Ascending aorta (tissue), 2 donors: ENCODE results near the gene TMEM247. TPM values are rescaled to one million over a fixed set of nuclear protein-coding genes. Genes with fewer than 3 reads are reported as not detected.
A peak's percentile ranks its signal among the peaks of the same experiment; 100 is the strongest.

Experiments used
- DNase-seq, 2 donors: peaks; one replicate each; pipeline ENCODE4 v3.0.0-alpha.2; 2019; ENCODE audit warnings: low spot score in 2 of 2
- H3K27ac ChIP-seq, 2 donors: fragments of 200-600 bp; sonication (generic); one replicate each; pipeline ENCODE4 v1.5.1; 2016 to 2017; ENCODE audit warnings: mild to moderate bottlenecking in 1 of 2
- H3K27me3 ChIP-seq: fragments of 200-600 bp; sonication (generic); one replicate; pipeline ENCODE4 v1.5.1; 2017
- H3K36me3 ChIP-seq, 2 donors: fragments of 200-600 bp; sonication (generic); one replicate each; pipeline ENCODE4 v1.5.1; 2016
- H3K4me1 ChIP-seq, 2 donors: fragments of 200-600 bp; sonication (generic); one replicate each; pipeline ENCODE4 v1.5.1; 2016 to 2017; ENCODE audit warnings: mild to moderate bottlenecking in 1 of 2
- H3K4me3 ChIP-seq, 2 donors: fragments of 200-600 bp; sonication (generic); one replicate each; pipeline ENCODE4 v1.5.1; 2016 to 2017; ENCODE audit warnings: mild to moderate bottlenecking in 1 of 2
- H3K9me3 ChIP-seq, 2 donors: fragments of 200-600 bp; sonication (generic); one replicate each; pipeline ENCODE4 v1.5.1; 2016
- intact Hi-C: fragments of 100-400 bp; cut with DNase I; formaldehyde crosslinking; loops from one replicate; pipeline ENCODE4 v1.15.1; 2023
- total RNA-seq: library from RNA; depleted of rRNA; stranded (reverse); fragments of >200 nt; gene quantifications from one replicate; pipeline ENCODE4 v1.1.0, GENCODE V29; 2016
- TF ChIP-seq, protein P1 (sequence below), 3 experiments: fragments of 200-600 bp in 2 of 3; fragments of 450-650 bp in 1 of 3; sonication (generic) in 2 of 3; IDR thresholded peaks; one replicate each; pipeline ENCODE4 v1.5.1; 2016 to 2019; ENCODE audit warnings: antibody characterized with exemption in 3 of 3, mild to moderate bottlenecking in 1 of 3, moderate library complexity in 1 of 3

TMEM247 gene
- total RNA-seq = not detected

DNA sequence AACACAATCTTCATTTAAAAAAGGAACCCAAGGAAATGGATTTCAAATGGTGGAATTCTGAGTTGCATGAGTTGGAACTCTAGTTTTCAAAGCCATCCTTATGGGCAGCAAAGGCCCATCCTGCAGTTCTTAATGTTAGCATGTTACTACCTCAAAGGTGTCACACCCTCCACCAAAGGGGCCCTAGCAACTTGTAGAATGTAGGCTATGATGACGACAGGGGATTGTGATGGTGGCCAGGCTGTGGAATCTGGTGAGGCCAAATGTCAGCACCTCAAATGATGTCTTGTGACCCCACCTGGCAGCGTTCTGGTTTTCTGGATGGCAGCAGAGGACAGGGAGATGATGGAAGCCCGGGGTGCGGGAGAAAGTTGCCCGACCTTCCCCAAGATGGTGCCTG is at the start of gene TMEM247:
Gene TMEM247, plus strand, starts transcription at position 301 of the 400 bp plus-strand sequence.
- Histone ChIP-seq H3K9me3 (no peaks in the 10 kb centered on the region), H3K4me3 (no peak within 1 kb of the TSS), H3K27ac (no peak within 1 kb of the TSS), H3K4me1 (no peaks in the 10 kb centered on the region), H3K36me3 (no peaks in the 10 kb centered on the region), H3K27me3 (no peaks in the 10 kb centered on the region)
- peak in 1 of 2 donors; percentile 54 for DNase-seq
- intact Hi-C loops = no loop called here
- TF ChIP-seq, protein P1, sequence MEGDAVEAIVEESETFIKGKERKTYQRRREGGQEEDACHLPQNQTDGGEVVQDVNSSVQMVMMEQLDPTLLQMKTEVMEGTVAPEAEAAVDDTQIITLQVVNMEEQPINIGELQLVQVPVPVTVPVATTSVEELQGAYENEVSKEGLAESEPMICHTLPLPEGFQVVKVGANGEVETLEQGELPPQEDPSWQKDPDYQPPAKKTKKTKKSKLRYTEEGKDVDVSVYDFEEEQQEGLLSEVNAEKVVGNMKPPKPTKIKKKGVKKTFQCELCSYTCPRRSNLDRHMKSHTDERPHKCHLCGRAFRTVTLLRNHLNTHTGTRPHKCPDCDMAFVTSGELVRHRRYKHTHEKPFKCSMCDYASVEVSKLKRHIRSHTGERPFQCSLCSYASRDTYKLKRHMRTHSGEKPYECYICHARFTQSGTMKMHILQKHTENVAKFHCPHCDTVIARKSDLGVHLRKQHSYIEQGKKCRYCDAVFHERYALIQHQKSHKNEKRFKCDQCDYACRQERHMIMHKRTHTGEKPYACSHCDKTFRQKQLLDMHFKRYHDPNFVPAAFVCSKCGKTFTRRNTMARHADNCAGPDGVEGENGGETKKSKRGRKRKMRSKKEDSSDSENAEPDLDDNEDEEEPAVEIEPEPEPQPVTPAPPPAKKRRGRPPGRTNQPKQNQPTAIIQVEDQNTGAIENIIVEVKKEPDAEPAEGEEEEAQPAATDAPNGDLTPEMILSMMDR (IDR thresholded peaks at IDR 0.05) = no peak

DNA sequence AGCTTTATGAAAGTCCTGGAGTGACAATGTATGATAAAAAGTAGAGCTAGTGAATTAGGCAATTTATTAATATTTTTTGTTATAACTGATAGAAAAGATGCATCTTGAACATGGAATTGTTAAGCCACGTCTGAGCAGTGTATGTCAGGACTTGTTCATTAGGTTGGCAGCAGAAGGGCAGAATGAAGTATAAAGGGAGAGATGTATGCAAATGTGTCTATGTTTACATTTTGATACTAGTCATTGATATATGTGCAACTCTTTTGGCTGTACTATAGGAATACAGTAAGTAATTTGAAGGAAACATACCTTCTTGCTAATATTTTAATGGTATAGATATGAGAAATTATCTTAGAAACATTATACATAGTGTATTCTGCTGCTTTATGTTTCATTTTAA is 49.0 kb upstream of the TMEM247 start:
- intact Hi-C loops = no loop called here
- no peak overlapping the region for H3K4me3 ChIP-seq
- TF ChIP-seq, protein P1 (IDR thresholded peaks at IDR 0.05) = no peak
- no peaks in the 10 kb centered on the region for H3K27me3 ChIP-seq
- DNase-seq = no peak
- H3K4me1 ChIP-seq = no peaks in the 10 kb centered on the region
- no peak overlapping the region for H3K27ac ChIP-seq
- no peaks in the 10 kb centered on the region for H3K9me3 ChIP-seq
- no peaks in the 10 kb centered on the region for H3K36me3 ChIP-seq

DNA sequence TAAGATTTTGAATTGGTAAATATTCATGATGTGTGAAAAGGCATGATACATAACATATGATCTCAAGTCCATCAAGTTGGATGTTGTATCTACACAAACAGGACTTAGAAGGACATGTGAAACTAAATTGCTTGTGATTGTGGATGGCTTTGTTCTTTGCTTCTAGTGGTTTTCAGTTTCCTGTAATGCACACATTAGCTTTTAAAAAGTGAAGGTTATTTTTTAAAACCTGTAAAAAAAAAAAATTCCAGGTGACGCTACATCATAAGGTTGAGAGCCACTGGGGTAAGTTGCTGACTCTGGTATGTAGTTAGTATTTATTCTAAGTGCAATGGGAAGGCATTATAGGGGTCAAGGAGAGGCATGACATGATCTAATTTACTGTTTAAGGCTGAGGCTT is 48.4 kb upstream of the TMEM247 start:
- H3K4me3 ChIP-seq = no peak overlapping the region
- H3K9me3 ChIP-seq = no peaks in the 10 kb centered on the region
- no peaks in the 10 kb centered on the region for H3K36me3 ChIP-seq
- H3K27ac ChIP-seq = no peak overlapping the region
- H3K27me3 ChIP-seq = no peaks in the 10 kb centered on the region
- intact Hi-C loops = no loop called here
- H3K4me1 ChIP-seq = no peaks in the 10 kb centered on the region
- no peak for DNase-seq
- TF ChIP-seq, protein P1 (IDR thresholded peaks at IDR 0.05) = no peak

DNA sequence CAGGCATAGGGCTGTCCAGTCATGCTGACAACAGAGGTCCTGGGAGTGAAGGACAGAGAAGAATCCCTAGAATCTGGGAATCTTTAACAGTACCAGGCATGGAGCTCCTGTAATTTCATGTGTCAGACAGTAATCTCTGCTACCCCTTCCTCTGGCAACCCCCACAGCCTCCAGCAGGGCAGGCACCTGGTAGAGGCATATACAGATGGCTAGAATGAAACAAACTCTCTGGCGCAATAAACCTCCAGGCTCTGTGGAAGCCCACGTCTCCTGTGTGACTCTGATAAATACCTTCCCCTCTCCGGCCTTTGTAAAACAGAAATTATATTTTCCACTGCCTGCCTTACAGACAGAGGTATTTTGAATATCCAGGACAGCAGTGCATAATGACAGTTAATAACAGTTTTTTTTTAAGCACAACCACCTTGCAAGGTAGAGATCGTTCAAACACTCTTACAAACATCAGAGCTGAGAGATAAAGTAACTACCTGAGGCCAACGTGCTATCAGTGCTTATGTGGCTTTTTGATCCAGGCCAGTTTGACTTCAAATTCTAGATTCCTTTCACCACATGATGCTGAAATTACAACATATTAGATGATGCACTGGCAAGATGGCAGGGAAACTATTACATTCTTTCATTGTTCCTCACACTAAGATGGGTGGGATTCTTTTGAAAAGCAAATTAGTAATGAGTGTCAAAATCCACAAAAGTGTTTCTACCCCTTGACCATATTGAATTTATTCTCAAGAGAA is 47.7 kb upstream of the TMEM247 start:
- Histone ChIP-seq H3K9me3 (no peaks in the 10 kb centered on the region), H3K27ac (no peak overlapping the region), H3K36me3 (no peaks in the 10 kb centered on the region), H3K4me1 (no peaks in the 10 kb centered on the region), H3K27me3 (no peaks in the 10 kb centered on the region), H3K4me3 (no peak overlapping the region)
- DNase-seq = no peak
- intact Hi-C loops = no loop called here
- TF ChIP-seq, protein P1 (IDR thresholded peaks at IDR 0.05) = no peak

DNA sequence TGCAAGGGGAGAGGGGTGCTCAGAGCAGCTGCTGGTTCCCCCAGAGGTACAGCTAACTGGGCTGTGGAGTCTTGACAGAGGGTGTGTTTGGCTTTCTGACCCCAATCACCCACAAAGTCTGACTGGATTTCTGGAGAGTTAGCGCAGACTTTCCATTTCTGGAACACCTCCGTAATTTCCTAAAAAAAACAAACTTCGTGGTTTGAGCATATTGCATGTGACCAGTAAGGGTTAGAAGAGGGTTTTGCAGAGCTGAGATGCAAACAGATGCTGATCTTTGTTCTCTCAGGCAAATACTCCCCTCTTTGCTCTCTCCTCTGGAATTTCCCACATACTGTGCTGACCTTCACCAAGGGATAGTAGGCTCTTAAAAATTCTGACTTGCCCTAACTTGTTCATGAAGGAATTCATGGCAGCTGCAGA is 44.5 kb upstream of the TMEM247 start:
- TF ChIP-seq, protein P1 (IDR thresholded peaks at IDR 0.05) = no peak
- intact Hi-C loops = no loop called here
- DNase-seq = no peak

More for the DNA sequence above, 44.5 kb upstream of the TMEM247 start:
- no peaks in the 10 kb centered on the region for H3K9me3 ChIP-seq
- no peaks in the 10 kb centered on the region for H3K36me3 ChIP-seq
- no peaks in the 10 kb centered on the region for H3K4me1 ChIP-seq
- no peak overlapping the region for H3K4me3 ChIP-seq
- H3K27me3 ChIP-seq = no peaks in the 10 kb centered on the region
- H3K27ac ChIP-seq = no peak overlapping the region
